ENCODE data around the gene IQSEC3. TPM values are rescaled to one million over a fixed set of nuclear protein-coding genes. Genes with fewer than 3 reads are reported as not detected.

Gene IQSEC3
- total and polyA plus RNA-seq, 2 of the 13 experiments (the other 11 are each of a cell fraction or from before 2014, with no cell fraction given) = not detected

DNA sequence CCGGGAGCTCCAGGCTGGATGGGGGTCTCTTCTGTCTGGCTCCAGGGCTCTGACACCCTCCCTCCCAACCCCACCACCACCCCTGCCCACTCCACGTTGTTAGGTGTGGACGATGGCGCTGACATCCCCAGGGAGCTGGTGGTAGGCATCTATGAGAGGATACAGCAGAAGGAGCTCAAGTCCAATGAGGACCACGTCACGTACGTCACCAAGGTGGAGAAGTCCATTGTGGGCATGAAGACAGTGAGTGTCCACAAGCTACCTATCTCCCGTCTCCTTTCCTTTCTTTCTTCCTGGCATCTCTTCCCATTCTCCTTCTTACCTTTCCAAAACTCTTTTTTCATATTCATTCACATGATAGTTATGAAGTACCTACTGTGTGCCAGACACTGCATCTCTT lies 95.3 kb downstream of the IQSEC3 start:
- no TSS peak for BruUV-seq (replicated peaks)
- TF ChIP-seq ZNF773 (CRISPR knock-in tag; IDR thresholded peaks at IDR 0.05; ENCODE audit: borderline replicate concordance) (no peak), TAF1 (CRISPR knock-in tag; IDR thresholded peaks at IDR 0.05) (no peak), KLF15 (CRISPR knock-in tag; IDR thresholded peaks at IDR 0.05; ENCODE audit: borderline replicate concordance) (no peak), CREB1 (IDR thresholded peaks at IDR 0.05) (peak; percentile 70), CREB1 (CRISPR knock-in tag; IDR thresholded peaks at IDR 0.05) (no peak), RARG (CRISPR knock-in tag; IDR thresholded peaks at IDR 0.05; ENCODE audit: low read depth) (no peak)
- in situ Hi-C loops (cut with HindIII; ENCODE audit: extremely low pct_ligation_motif_present, low pct_unique_long_range_greater_than_20kb) = no loop called here
- Histone ChIP-seq H3K9ac (ENCODE audit: insufficient read depth, low read depth, low read length) (no peak overlapping the region), H4K20me1 (ENCODE audit: insufficient read depth, low read length) (no peaks in the 10 kb centered on the region), H3K4me3 (replicated peaks in 1 of 3; ENCODE audit: insufficient read depth in 1 of 3, low read depth in 2 of 3, low read length in 3 of 3) (no peak overlapping the region), H2AFZ (ENCODE audit: low read length) (no peak overlapping the region), H3K9me3 (ENCODE audit: low read length) (no peaks in the 10 kb centered on the region), H3K79me2 (ENCODE audit: insufficient read depth, low read length) (no peaks in the 10 kb centered on the region), H3K27me3 (ENCODE audit: control insufficient read depth in 1 of 2, insufficient read depth in 2 of 2, low read length in 2 of 2) (peaks cover 1 to 56% of the 10 kb centered on the region in 2 experiments; a peak in 4 of 5 replicates), H3K4me1 (ENCODE audit: insufficient read depth, low read length) (peaks cover 20% of the 10 kb centered on the region), H3K27ac (ENCODE audit: extremely low read length, insufficient read depth, low read length) (no peak overlapping the region), H3K4me2 (ENCODE audit: low read depth, low read length) (no peak overlapping the region), H3K36me3 (replicated peaks in 1 of 2; ENCODE audit: control insufficient read depth in 1 of 2, insufficient read depth in 2 of 2, low read length in 2 of 2) (no peaks in the 10 kb centered on the region)
- no peak for ATAC-seq
- 53% methylated on average over 7 of the region's 8 CpGs for WGBS (ENCODE audit: low lambda C conversion rate)
- ChIA-PET CTCF (ENCODE audit: low intra/inter-chr PET ratio, low total read pairs) (no interaction called here), POLR2A (no interaction called here)
- DNase-seq (ENCODE audit: low spot score) = no peak
- FAIRE-seq = no peak
- intact Hi-C loops (cut with micrococcal nuclease; ENCODE audit: unreplicated experiment) = no loop called here

DNA sequence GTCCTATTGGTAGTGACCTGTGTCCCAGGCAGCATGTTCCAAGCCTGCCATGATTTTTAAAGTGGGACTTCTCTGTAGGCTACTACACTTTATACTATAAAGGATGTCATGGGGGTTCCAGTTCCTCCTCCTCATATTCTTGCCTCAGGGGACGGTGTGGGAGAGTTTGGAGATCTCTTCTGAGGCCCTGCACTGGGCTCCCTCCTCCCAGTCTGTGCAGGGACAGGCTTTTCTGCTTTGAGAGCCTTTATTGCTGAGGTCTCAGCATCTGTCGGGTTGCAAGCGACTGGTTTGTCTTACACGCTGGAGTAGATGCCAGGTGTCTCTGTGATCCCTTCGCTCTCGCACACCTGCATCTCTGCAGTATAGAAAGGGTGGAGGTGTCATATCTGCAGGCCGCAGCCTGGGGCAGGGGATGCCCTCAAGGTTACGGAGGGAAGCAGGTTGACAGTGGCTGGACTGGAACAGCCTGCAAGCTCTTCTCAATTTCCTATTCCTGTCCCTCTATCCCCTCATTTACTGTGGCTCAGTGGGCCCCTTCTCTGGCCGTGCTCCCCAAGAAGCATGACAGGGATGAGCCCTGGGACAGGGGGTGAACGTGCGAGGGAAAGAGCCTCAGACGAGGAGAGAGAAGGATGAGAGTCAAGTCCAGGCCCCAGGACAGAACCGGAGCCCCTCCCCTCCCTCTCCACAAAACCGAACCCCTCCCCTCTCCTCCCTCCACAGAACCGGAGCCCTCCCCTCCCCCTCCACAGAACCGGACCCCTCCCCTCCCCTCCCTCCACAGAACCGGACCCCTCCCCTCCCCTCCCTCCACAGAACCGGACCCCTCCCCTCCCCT lies 96.1 kb downstream of the IQSEC3 start:
- ChIA-PET POLR2A (no interaction called here), CTCF (ENCODE audit: low intra/inter-chr PET ratio, low total read pairs) (no interaction called here)
- no peak overlapping the region for H2AFZ ChIP-seq (ENCODE audit: low read length)
- DNase-seq (ENCODE audit: low spot score) (no peak), FAIRE-seq (no peak), ATAC-seq (peak; percentile 34)
- H3K4me1 ChIP-seq (ENCODE audit: insufficient read depth, low read length) = peaks cover 29% of the 10 kb centered on the region
- H3K9me3 ChIP-seq (ENCODE audit: low read length) = no peaks in the 10 kb centered on the region
- H3K36me3 ChIP-seq (replicated peaks in 1 of 2; ENCODE audit: control insufficient read depth in 1 of 2, insufficient read depth in 2 of 2, low read length in 2 of 2) = no peaks in the 10 kb centered on the region
- BruUV-seq (replicated peaks) = no TSS peak
- peaks cover 0 to 58% of the 10 kb centered on the region in 2 experiments; a peak in 4 of 5 replicates for H3K27me3 ChIP-seq (ENCODE audit: control insufficient read depth in 1 of 2, insufficient read depth in 2 of 2, low read length in 2 of 2)
- no peaks in the 10 kb centered on the region for H4K20me1 ChIP-seq (ENCODE audit: insufficient read depth, low read length)
- intact Hi-C loops (cut with micrococcal nuclease; ENCODE audit: unreplicated experiment) (no loop called here), in situ Hi-C loops (cut with HindIII; ENCODE audit: extremely low pct_ligation_motif_present, low pct_unique_long_range_greater_than_20kb) (no loop called here)
- no peak overlapping the region for H3K9ac ChIP-seq (ENCODE audit: insufficient read depth, low read depth, low read length)
- no peak overlapping the region for H3K4me2 ChIP-seq (ENCODE audit: low read depth, low read length)
- no peaks in the 10 kb centered on the region for H3K79me2 ChIP-seq (ENCODE audit: insufficient read depth, low read length)
- WGBS (ENCODE audit: low lambda C conversion rate) = 36% methylated on average over 18 of the region's 18 CpGs
- no peak overlapping the region for H3K4me3 ChIP-seq (replicated peaks in 1 of 3; ENCODE audit: insufficient read depth in 1 of 3, low read depth in 2 of 3, low read length in 3 of 3)
- TF ChIP-seq ZNF263 (CRISPR knock-in tag; IDR thresholded peaks at IDR 0.05) = peak; percentile 54
- TF ChIP-seq, protein P1, sequence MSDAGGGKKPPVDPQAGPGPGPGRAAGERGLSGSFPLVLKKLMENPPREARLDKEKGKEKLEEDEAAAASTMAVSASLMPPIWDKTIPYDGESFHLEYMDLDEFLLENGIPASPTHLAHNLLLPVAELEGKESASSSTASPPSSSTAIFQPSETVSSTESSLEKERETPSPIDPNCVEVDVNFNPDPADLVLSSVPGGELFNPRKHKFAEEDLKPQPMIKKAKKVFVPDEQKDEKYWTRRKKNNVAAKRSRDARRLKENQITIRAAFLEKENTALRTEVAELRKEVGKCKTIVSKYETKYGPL (CRISPR knock-in tag; IDR thresholded peaks at IDR 0.05) = no peak
- H3K27ac ChIP-seq (ENCODE audit: extremely low read length, insufficient read depth, low read length) = no peak overlapping the region
